Right ventricle myocardium inferior (tissue), 1 donor: Measurements from ENCODE around the gene MSMO1. TPM values are rescaled to one million over a fixed set of nuclear protein-coding genes. Genes with fewer than 3 reads are reported as not detected.
"Not testable (repeated sequence)": the region's sequence is repeated elsewhere in the genome, so short reads cannot be mapped to it uniquely, and the experiment has no call there.

Experiments
- ATAC-seq: fragments of 200-7000 bp; cut with Tn5 transposase; one replicate; pipeline ENCODE4 v1.9.1; 2020; ENCODE audit warnings: mild to moderate bottlenecking, moderate library complexity
- DNase-seq: peaks from one replicate; pipeline ENCODE4 v3.0.0; 2021; ENCODE audit errors: missing footprints
- intact Hi-C: fragments of 100-400 bp; cut with DNase I; formaldehyde crosslinking; loops from one replicate; pipeline ENCODE4 v1.11.0; 2022
- long read RNA-seq: library from polyadenylated mRNA; unstranded; transcript quantifications from one replicate; pipeline ENCODE4 v2.0.0, GENCODE V29; 2021
- total RNA-seq: library from RNA; stranded (reverse); fragmentation: NEBNext Ultra II Directional; extraction: Animal tissue kit (Norgen Biotek cat#: 25700); gene quantifications from one replicate; pipeline ENCODE4 v1.2.1, GENCODE V29; 2021
- donor health status: DM: no; HTN: yes; CAD: no; lungs with severe emphysema.

MSMO1 gene
- total RNA-seq: 8.5 TPM
- long read RNA-seq, transcript MSMO1-201 (6 exons, 2,269 nt): major isoform, 12 of 12 reads
- long read RNA-seq, partial matches to known transcripts: 0 of 12 reads
- long read RNA-seq, other reads (novel, unspliced or antisense): 0 of 12 reads

GRCh38 chr4:165327211-165328100 is at the start of gene MSMO1:
Gene MSMO1, plus strand, starts transcription at chr4:165327669. Its CDS starts 5,702 bp downstream, at chr4:165333371.
- ATAC-seq (peak; percentile 100), DNase-seq (peak; percentile 100)
- intact Hi-C loops: loop anchor here (2.0 kb wide), 2 partner anchors 121 to 215 kb away; partner anchors contain the start of genes KLHL2 and TMEM192

GRCh38 chr4:165279531-165279930 is 47.9 kb upstream of the MSMO1 start:
- intact Hi-C loops, ATAC-seq, DNase-seq: not testable (repeated sequence)

DNA sequence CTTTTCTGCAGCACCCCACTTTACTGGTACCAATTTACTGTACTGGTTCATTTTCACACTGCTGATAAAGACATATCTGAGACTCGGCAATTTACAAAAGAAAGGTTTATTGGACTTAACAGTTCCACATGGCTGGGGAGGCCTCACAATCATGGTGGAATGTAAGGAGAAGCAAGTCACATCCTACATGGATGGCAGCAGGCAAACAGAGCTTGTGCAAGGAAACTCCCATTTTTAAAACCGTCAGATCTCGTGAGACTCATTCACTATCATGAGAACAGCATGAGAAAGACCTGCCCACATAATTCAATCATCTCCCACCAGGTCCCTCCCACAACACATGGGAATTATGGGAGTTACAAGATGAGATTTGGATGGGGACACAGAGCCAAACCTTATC is 42.8 kb upstream of the MSMO1 start:
- intact Hi-C loops, ATAC-seq, DNase-seq: not testable (repeated sequence)

DNA sequence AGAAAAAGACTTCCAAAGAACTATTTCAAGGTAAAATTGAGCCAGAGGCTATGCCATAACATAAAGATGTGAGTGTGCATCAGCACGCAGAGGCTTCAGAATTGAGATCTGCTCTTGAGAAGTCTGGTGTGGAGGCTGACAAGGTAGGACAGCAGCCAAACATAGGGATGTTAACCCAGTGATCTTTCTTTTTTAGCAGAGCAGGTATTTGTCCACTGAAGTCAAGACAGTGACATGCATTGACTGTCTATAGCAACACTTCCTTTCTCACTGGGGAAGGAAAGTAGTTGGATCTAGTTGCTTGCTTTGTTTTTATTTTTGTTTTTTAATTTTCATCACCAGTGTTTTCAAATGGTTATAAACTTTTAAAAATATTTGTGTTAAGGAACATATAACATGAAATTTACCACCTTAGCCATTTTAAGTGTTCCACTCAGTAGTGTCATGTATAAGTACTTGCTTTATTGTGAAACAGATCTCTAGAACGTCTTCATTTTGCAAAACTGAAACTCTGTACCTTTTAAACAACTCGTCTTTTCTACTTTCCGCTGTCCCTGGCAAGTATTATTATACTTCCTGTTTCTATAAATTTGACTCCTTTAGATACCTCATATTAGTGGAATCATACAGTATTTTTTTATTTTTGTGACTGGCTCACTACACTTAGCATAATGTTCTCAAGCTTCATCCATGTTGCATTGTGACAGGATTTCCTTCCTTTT is 40.7 kb upstream of the MSMO1 start:
- intact Hi-C loops, ATAC-seq, DNase-seq: not testable (repeated sequence)

- DNase-seq (no peak), ATAC-seq (no peak)
- intact Hi-C loops: no loop called here
Observed at GRCh38 chr4:165288226-165288625, 39.2 kb upstream of the MSMO1 start.

GRCh38 chr4:165288639-165289422 is 38.6 kb upstream of the MSMO1 start:
- no peak for DNase-seq
- intact Hi-C loops: no loop called here
- ATAC-seq: no peak

DNA sequence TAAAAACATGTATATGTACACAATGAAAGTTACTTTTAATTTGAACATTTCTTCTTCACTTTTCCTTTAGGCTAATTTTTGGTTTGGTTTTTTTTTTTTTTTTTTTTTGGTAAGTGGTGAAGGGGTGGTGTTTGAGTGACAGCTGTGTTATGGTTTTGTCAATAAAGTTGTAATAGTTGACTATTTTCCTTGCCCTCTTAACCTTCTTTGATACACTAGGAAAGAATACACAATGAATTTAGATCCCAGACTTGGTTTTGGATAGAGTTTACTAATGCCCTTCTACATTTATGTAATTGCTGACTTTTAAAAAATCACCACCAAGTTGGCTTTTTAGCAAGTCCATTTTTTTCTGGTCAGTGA is 38.1 kb upstream of the MSMO1 start:
- no peak for ATAC-seq

GRCh38 chr4:165293061-165293460 is 34.4 kb upstream of the MSMO1 start:
- ATAC-seq: no peak
- intact Hi-C loops: no loop called here
- DNase-seq: no peak

More for the DNA sequence above, 38.1 kb upstream of the MSMO1 start:
- no peak for DNase-seq
- intact Hi-C loops: no loop called here

DNA sequence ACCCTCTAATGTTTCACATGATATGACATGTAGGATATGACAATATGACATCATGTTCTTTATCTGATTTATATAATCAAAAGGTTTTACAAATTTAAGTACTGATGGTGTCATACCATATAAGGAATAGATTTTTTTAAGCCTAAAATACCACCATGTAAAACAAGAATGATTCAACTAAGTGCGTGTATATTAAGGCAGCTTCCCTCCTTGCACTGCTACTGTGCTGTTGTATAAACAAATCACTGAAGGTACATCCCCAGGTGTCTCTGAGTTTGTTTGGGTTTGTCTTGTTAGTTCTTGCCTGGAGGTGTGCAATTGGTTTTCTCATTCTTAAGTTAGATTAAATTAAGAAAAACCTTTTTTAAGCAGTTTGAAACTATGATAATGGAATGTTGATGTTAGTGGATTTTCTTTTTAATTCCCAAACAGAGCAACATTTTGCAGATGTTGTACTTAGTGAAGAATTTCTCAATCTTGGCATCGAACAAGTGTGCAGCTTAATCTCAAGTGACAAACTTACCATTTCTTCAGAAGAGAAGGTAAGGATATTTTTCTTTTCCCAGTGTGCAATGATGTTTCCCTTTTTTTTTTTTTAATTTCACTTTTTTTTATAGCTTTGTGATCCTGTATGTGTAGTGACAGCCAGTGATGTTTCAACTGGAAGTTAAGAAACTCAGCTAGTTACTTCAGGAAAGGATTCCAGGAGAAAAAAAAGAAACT is 33.4 kb upstream of the MSMO1 start:
- intact Hi-C loops: no loop called here
- ATAC-seq (no peak), DNase-seq (no peak)

DNA sequence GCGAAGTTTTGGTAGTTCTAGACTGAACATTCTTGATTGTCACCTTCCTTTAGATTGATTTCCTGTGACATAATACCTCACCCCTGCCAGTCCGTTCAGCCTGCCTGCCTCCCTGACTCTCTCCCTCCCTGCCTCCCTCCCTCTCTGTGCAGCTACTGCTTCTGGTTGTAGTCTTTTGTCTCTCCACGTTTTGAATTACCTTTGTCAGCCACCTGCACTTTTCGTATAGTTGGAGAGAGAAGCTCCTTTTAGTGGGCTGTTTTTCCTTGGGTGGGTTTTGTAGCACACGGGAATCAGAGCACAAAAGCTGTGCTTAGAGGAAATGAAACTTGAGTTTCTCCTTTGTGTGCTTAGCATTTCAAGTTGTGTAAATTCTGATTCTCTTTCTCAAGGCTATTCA is 32.6 kb upstream of the MSMO1 start:
- ATAC-seq (no peak), DNase-seq (no peak)
- intact Hi-C loops: no loop called here

GRCh38 chr4:165297626-165298025 is 29.8 kb upstream of the MSMO1 start:
- intact Hi-C loops: no loop called here
- no peak for ATAC-seq
- DNase-seq: no peak

DNA sequence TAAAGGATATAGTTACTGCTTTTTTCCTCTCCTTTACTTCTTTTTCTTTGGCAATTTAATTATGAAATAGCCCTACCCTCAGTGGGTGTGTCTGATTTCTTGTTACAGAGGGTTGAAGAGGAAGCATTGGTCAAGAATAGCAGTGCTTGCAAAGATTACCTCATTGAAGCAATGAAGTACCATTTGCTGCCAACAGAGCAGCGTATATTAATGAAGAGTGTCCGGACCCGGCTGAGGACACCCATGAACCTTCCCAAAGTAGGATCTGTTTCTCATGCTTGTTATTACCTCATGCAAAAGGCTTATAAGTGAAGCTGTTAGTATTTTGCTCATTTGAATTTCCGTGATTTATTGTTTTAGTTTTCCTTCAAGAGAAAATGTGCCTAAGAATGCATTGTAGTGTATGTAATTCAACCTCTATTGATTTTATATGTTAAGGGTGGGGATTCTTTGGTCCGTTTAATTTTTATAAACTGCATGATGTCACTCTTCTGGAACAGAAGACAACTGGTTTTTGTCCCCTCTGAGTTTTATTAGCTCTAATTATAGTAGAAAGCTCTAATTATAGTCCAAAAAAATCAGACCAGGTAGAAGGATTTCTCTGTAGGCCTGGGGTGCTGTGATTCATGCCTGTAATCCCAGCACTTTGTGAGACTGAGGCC is 27.9 kb upstream of the MSMO1 start:
- DNase-seq (no peak), ATAC-seq (no peak)
- intact Hi-C loops: no loop called here

DNA sequence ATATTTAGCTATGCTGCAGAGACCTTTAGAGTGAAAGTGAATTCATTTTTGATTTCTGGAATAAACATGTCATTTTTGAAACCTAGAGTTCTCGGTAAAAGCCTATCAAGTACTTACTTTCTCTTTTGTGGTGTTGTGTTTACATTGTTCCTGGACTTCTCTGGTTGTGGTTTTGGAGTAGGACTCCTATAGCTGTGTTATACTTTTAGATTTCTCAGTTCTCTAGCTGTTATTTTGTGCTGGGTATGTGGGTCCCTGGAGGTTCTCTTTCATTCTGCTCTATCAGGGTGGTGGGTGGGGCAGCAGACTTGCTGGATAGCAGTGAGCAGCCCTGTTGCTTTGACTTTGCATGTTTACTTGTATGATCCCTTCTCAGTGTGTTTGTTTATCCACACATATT is 25.6 kb upstream of the MSMO1 start:
- ATAC-seq: no peak
- no peak for DNase-seq
- intact Hi-C loops: no loop called here

DNA sequence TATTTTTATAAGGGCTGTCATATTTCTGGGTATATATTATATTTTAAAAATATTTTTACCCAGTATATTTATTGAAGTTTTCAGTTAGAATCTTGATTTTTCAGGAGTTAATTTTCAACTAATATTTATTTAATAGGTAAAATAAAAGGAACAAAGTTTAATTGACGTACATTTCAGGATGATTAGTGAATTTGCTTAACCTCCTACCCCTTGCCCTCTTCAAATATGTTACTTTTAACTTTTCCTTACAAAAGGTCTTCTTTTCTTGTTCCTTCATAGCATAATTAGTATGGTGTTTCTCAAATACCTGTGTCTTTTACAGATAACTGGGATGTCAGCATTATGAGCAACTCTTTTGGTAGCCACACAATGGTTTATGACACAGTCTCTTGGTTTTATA is 24.8 kb upstream of the MSMO1 start:
- intact Hi-C loops: no loop called here
- ATAC-seq: no peak
- no peak for DNase-seq

- intact Hi-C loops: no loop called here
- no peak for ATAC-seq
Observed at GRCh38 chr4:165308166-165308565, 19.3 kb upstream of the MSMO1 start.

DNA sequence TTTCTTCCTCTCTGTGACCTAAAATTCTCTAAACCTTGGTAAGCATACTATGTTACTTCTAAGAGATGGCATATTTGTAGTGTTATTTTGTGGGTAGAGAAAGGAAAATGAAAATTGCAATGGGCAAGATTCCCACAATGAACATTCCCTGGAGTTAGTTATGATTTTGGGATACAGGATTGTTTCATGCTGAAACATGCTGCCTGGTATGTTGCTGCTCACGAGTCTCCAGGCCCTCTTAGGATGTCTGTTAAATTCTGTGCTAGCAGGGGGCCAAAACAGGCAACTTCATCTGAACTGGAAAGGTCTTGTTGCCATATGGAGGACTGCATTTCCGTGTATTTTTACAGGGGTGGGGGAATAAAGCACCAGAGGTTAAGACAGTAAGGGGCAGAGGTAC is 18.9 kb upstream of the MSMO1 start:
- intact Hi-C loops: no loop called here
- no peak for ATAC-seq
- no peak for DNase-seq

More at GRCh38 chr4:165308166-165308565, 19.3 kb upstream of the MSMO1 start:
- no peak for DNase-seq

DNA sequence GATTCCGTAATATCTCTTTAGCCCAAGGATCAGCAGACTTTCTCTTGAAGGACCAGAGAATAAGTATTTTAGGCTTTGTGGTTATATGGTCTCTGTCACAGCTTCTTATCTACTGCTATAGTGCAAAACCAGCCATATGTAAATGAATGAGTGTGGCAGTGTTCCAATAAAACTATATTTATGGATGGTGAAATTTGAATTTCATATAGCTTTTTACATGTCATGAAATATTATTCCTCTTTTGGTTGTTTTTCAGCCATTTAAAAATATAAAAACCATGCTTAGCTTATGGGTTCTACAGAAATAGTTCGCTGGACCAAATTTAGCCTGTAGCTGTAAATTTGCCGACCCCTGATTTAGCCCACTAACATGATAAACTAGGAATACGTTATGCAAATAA is 18.0 kb upstream of the MSMO1 start:
- no peak for ATAC-seq
- DNase-seq: no peak
- intact Hi-C loops: no loop called here

DNA sequence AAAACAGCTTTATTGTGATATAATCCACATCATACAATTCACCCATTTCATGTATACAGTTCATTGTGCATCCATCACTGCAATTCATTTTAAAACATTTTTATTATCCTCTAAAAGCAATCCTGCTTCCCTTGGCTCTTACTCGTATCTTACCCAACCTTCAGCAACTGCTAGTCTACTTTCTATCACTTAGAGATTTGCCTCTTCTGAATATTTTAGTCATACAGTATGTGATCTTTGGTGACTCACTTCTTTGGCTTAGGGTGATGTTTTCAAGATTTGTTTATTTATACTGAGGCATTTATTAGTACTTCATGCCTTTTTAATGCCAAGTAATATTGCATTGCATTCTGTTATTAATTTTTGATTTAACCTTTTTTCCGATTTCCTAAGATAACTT is 15.0 kb upstream of the MSMO1 start:
- ATAC-seq (no peak), DNase-seq (no peak)
- intact Hi-C loops: no loop called here
